HL-60/S4 treated with retinoic acid at 250 ng/mL for 4 days and 3 days (cell line): ENCODE data around the gene RADIL.

Experiments used
- in situ Hi-C: fragments of 300-500 bp; cut with MboI; formaldehyde crosslinking; loops from 2 replicates; pipeline ENCODE4 v1.7.0; 2022; ENCODE audit warnings: low sequenced_read_pairs

The RADIL gene

DNA sequence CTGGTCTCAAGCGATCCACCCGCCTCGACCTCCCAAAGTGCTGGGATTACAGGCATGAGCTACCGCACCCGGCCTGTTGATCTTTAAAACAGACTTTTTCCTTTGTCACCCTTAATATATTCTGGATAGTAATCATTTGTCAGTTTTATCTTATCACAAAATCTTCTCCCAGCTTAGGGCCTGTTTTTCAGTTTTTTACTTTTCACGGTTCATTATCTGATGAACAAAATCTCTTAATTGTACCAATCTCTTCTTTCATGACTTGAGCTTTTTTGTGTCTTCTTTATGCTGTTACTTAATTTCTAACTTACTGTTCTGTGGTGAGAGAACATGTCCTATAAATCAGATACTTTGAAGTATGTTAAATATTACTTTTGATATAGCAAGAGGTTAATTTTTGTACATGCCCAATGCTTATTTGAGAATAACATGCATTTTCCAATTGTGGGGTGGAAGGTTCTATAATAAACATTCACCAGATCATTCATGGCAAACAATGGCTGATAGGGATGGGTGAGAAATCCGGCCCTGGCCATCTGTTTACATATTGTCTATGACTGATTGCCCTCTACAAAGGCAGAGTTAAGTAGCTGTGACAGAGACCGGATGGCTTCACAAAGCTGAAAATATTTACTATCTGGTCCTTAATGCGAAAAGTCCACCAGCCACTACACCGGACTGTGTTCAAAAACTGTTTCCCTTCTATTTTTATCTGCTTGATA lies 27.0 kb downstream of the RADIL start:
- in situ Hi-C loops: no loop called here

DNA sequence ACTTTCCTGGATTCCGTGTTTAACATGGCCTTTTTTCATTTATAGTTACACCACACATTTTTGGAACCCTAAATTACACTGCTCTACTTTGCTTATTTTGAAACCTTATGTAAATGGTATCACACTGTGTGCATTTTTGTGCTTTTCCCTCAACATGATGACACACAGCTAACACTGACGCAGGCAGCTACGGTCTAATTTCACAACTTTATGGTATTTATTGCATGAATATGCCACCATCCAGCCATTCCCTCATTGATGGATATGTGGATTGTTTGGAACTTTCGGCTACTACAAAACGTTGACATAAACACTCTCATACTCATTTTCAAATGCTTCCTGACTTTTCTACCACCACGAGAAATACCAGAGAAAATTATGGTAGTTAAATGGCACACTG lies 28.6 kb downstream of the RADIL start:
- in situ Hi-C loops: no loop called here

DNA sequence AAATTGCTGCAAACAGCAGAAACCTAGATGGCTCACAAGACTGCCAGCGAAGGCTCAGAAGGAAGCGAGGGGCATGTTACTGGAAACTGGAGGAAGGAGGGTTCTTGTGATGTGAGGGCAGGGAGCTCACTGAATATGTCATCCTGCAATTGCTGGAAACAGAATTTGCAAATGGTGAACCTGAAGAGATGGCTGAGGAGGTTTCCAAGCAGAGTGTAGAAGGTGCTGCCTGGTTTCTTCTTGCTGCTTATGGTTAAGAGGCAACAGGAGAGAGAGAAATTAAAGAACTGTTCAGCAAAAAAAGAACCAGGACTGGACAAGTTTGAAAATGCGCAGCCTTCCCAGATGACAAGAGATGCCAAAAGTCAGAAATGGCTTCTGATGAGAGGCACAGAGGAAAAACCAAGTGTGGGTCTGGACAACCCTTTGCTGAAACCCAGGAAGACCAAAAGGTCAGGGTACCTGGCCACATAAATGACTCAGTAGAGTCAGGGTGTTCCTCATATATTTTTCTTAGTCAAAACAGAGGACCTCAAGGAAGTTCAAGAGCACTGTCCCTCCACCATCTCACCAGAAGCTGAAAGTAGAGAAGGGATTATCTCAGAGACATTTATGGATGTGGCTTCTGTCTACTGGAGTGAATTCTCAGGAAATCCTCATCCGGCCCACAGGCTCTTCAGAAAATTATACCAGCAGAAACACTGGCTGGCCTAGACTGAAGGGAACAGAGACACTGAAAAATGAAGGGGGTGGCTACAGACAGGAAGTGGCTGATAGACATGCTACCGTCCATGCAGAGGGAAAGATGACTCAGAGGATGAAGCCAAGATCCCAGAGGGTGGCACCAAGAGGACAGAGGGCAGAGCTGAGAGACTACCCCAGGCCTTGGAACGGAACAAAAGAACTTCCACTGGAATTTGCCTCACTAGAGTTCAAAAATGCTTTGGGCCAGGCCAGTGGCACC lies 31.8 kb downstream of the RADIL start:
- in situ Hi-C loops: no loop called here

DNA sequence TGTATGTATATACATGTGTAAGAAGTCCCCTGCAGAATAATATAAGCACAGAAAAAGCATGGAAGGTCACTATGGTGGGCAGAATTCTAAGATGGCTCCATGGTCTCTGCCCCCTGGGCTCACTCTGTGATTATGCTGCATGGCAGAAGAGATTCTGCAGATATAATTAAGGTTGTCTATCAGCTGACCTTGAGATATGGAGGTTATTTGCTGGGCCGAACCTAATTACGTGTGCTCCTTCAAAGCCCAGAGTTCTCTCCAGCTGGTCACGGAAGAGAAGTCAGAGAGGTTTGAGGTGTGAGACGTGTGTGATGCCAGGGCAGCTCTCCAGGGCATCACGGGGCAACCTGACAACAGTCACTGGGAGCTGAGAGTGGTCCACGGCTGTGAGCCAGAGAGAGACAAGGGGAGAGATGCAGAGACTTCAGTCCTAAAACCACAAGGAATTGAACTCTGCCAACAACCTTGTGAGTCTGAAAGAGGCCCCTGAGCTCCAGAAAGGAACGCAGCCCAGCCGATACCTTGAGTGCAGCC lies 33.2 kb downstream of the RADIL start:
- in situ Hi-C loops: no loop called here

DNA sequence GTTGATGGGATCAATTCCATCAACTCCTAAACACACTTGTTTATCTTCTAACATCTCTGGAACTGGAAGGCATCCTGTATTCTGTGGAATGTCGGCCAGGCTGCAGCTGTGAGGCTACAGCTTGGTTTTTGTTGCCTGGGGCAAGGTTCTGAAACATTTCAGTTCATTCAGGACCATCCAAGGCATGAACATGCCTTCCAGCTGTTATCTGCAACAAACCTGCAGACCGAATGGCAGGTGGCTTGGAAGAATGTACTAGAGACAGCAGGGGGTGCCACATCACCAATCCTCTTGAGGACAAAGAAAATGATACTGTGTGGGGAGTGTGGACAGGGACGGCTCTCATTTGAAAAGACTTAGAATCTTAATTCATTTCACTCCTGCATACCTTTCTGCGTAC lies 34.1 kb downstream of the RADIL start:
- in situ Hi-C loops: no loop called here

DNA sequence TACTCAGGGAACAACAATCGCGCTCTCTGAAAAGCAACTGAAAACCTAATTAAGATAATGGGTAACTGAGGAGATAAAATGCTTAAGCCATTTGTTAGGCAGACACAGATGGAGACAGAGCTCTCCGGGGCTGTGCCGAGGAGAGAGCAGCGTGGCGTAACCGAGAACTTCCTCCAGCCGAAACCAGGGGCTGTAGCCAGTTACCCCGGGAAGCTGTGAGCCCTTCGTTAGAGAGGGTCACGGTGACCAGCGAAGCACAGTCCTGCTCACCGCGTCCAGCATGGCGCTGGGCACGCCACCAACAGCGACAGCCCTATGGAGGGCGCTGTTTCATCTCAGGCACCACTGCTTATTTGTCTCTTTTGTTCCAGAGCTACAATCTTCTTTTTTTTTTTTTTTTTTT lies 37.8 kb downstream of the RADIL start:
- in situ Hi-C loops: no loop called here

DNA sequence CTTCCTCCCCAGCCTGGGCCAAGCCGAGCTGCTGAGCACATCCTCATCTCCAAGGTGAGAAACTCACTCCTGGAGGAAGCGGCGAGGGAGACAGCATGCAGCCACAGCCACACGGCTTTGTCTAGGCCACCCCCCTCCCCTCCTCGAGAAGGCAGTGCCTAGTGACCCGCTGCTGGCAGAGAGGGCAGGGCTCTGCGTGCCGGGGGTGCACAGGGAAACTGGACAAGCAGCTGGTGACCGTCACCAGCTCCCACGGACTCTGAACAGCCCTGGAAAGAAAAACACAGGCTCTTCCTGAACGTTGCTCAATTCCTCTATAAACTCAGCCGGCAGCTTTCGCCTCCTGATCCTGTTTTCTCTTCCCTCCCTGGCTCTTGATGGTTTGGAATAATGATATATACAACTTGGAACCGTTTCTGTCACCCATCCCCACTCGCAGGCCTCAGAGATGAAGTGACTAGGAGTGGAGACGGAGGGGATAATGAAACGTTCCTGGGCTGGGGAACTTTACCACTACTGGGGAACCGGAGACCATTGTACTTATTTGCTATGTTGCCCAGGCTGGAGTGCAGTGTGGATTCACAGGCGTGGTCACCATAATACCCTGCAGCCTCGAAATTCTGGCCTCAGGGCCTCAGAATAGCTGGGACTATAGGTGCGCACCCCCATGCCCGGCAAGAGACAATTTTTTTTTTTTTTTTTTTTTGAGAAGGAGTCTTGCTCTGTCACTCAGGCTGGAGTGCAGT lies 41.0 kb downstream of the RADIL start:
- in situ Hi-C loops: no loop called here

DNA sequence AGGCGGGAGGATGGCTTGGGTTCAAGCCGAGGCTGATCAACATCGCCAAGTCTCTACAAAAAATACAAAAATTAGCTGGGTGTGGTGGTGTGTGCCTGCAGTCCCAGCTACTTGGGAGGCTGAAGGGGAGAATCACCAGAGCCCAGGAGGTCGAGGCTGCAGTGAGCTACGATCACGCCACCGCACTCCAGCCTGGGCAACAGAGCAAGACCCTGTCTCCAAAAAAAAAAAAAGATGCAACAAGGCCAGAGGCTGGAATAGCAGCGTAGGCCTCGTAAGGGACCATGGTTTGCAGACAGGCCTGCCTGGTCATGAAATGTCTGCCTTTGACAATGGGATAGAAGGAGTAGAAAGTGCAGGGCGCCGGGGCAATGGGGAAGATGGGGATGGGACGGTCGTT lies 41.7 kb downstream of the RADIL start:
- in situ Hi-C loops: no loop called here

DNA sequence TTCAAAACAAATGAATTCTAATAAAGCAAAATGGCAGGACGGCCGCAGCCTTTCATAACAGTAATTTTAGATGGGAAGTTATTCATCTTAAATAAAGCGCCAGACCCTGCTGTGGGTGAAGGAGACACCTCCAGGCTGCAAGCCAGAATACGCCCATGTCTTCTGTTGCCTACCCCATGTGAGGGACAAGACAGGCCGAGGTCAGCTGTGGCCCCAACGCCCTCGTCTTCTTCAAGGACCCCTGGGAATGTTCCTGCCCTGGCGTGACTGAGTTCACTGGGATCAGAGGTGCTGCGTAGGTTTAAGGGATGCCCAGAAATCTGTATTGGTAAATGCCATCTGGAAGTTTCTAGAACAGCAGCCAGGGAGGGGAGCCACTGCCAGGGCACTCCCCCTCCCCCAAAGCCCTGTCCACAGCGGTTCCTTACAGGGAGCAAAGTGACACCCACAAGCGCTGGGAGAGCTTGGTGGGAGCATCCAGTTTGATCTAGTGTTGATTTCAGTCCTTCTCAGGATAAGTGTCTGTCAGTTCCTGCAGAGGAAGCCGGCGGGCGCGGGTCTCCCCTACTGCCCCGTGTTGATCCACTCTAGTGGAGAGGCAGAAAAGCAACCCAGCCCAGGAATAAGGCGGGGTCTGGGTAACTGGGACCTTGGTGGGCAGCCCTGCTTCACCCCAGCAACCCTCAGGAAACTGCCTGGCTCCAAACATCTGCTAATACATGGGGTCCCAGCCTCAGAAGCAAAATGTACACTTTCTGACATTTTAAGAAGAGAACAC lies 42.3 kb downstream of the RADIL start:
- in situ Hi-C loops: no loop called here

DNA sequence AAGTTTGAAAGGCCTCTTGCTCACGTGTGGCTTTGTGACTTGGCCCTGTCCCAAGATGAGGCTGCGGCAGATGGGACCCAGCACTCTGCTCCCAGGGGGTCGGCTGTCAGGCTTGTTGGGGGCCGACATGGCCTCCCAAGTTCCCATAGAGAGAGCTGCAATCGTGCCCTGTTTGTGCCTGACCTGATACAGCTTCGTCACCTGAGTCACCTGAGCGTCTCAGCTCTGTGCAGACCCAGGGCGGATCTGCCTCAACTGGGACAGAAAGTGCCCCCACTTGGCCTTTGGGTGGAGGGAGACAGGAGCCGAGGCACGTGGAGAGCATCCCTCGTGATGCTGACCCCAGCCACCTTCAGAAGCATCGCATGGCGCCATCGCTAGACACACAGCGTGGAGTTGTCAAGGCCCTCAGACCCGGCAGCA lies 43.4 kb downstream of the RADIL start:
- in situ Hi-C loops: no loop called here

DNA sequence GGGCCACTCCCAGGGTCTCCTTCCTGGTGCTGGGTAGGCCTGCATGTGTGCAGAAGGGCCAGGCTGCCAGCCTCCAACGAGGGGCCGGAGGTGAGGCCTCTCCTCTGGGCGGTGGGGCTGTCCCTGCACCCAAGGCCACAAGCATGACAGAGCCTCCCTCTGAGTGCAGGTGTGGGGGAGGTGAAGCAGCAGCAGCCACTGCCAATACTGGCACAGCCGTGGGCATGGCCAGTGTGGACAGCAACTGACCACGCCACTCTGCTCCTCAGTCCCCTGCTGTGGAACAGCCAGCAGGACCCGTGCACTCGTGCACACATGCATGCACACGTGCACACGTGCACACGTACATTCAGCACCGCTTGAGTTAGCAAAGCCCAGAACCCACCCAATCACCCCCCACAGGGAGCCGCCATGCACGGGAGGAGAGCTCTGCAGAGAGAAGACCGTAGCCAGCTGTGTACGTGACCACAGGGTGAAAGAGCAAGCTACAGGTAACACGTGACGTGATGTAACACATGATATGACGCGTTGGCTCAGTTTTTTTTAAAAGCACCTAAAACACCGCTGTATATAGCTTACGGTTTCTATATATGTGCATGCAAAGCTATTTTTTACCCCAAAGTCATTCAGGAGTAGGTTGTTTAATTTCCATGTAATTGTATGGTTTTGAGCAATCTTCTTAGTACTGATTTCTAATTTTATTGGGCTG lies 44.7 kb downstream of the RADIL start:
- in situ Hi-C loops: no loop called here

DNA sequence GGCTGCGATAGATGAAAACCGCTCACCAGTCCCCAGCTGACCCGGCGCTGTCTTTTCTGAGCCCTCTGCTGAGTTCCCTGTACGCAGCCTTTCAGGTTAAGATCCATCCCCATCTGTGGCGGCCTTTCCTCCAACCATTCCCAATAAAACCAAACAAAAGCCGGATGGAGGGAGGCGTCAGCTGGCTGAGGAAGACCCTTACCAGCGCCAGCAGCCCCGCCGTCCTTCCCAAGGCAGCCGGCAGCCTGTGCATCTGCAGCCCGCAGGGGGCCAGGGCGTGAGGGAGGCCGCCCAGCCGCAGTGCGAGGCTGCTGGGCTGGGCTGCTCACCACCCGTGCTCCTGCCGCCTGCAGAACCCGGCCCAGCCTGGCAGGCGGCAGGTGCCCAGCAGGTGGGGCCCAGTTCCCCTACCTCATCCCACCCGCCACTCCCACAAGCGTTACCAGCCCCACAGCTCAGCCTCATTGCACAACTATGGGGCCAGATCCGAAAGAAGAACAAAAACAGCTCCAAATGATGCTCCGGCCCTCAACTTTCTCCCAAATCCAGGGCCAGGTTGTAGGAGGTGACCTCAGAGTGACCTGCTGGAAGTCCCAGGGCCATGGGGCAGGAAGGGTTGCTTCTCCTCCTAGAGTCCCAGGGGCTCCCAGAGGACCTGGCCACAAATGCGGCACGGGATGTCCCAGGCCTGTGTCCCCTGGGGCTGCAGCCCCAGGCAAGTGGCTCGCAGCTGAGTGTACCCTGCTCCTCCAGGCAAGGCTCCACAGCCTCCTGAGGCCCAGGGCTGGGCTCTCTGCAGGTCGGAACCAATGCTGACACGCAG lies 45.5 kb downstream of the RADIL start:
- in situ Hi-C loops: no loop called here

DNA sequence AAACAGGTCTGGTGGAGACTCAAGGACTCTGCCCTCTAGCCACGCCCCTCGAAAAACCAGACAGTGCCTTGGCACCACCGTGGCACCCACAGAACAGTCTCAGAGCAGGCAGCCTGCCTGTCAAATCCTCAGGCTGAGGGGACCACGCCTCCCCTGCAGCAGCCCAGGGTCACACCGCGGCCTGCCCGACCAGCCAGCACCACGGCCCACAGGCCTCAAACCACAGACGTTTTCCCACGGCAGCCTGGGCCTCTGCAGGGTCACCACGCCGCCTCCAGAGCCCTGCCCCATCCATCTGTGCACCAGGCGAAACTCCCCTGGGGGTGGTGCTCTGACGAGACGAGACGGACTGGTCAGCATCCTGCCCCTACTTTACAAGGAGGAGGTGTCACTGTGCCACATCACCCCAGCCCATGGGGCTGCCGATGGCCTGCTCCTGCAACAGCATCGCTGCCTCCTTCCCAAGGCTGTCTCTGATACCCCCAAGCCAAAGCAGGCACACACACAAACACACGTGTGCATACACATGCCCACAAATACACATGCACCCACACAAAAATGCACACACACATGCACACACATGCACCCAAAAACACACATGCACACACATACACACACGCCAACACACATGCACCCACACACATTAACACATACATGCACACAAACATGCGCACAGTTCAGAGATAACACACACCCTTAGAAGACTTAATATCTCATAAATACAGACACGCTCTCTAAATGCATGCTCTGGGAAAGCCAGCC lies 46.3 kb downstream of the RADIL start:
- in situ Hi-C loops: no loop called here

DNA sequence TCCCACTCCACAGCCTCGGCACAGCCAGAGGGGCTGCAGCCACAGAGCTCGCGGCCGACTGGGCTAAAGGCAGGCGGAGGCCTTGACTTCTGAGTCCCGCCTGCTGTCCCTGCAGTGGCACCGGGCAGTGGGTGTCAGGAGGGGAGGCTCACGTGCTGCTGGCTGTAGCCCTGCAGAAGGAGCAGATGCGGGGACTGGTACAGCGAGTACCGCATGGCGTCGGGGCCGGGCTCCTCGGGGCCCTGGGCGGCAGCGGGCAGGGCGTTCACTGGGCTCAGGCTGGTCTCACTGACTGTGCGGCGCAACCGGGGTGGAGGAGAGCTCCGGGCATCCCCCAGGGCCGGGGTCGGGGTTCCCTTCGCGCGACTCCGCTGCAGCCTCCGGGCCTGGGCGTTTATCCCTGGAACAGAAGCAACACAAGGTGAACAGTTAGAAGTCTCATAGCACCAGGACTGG lies 47.3 kb downstream of the RADIL start:
- in situ Hi-C loops: no loop called here

DNA sequence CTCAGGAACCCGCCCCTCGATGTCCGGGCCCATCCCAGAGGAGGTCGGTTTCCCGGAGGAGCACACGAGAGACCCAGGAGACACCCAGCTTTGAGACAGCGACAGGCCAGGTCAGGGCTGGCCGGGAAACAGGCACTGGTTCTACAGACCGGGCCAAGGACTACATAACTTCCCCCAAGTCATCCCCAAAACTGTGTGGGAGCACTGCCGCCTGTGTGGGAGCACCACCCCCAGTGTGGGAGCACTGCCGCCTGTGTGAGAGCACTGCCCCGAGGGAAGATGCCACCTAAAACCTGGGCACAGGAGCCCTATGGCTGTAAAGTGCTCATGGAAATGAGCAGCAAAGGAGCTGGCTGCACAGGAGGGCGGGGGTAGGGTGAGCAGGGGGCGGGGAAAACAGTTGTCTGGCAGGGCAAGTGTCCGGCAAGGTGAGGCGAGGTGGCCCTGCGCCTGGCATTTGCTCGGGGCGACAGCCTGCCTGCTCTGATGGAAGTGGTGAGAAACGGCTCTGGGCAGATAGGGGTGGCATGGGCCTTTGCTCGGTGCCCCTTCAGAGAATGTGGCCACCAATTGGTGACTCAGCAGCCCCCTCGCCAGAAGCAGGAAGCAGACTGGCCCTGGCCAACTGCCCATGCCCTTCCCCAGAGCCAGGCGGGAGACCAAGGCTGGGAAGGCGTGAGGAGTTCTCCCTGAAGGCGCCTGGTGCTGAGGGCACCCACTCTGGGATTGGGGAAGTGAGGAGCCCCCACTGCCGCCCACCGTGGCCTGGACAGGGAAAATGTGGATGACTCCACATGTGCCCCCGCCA lies 47.9 kb downstream of the RADIL start:
- in situ Hi-C loops: no loop called here

DNA sequence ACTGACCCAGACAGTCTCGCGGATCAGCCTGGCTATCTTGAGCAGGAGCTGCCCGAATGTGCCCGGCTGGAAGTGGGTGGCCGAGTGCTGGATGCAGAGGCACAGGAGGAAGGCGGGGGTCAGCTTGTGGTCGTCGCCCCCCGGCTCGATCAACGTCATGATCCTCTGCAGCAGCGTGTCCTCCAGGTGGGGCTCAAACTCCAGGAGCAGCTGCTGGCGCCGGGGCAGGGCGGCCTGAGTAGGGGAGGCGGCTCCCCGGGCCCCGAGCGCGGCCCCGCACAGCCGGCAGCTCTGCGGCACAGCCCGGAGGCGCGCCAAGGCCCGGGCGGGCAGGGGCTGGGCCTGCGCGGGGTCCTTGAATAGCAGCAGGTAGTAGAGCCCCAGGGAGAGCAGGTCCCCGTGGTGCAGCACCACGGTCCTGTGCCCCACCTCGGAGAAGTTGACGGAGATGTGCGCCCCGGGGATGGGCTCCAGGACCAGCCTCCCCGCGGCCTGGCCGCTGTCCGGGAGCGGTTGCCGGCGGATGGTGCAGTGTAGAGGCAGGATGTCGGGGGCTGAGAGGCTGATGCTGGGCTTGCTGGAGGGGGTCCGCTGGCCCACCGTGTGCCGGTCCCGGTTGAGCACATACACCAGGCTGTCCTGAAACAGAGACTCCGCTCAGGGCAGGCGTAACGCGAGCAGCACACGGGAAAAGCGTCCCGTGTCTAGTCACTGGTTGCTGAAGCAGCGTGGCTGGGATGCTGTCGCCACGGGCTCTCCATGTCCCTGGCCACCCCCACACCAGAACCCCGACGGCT lies 48.7 kb downstream of the RADIL start:
- in situ Hi-C loops: no loop called here
